ENCODE results near the gene FAM90A1.
"Not testable (repeated sequence)": the region's sequence is repeated elsewhere in the genome, so short reads cannot be mapped to it uniquely, and the experiment has no call there.

The FAM90A1 gene

GRCh38 chr12:8224782-8225181 is 2.6 kb downstream of the FAM90A1 start:
- not testable (repeated sequence) for H3K4me3 Mint-ChIP-seq; DNase-seq (ENCODE audit: low spot score in 2 of 2); H3K9me3 Mint-ChIP-seq; H3K27ac Mint-ChIP-seq; H3K4me1 Mint-ChIP-seq; H3K27me3 Mint-ChIP-seq; ATAC-seq (ENCODE audit: low read depth); H3K36me3 Mint-ChIP-seq

GRCh38 chr12:8223646-8224045 is 3.8 kb downstream of the FAM90A1 start:
- H3K4me3 Mint-ChIP-seq; H3K36me3 Mint-ChIP-seq; DNase-seq (ENCODE audit: low spot score in 2 of 2); H3K4me1 Mint-ChIP-seq; H3K9me3 Mint-ChIP-seq; H3K27ac Mint-ChIP-seq; H3K27me3 Mint-ChIP-seq; ATAC-seq (ENCODE audit: low read depth): not testable (repeated sequence)

- not testable (repeated sequence) for H3K9me3 Mint-ChIP-seq; ATAC-seq (ENCODE audit: low read depth); H3K27ac Mint-ChIP-seq
Measured at GRCh38 chr12:8222303-8222702, 5.1 kb downstream of the FAM90A1 start.

DNA sequence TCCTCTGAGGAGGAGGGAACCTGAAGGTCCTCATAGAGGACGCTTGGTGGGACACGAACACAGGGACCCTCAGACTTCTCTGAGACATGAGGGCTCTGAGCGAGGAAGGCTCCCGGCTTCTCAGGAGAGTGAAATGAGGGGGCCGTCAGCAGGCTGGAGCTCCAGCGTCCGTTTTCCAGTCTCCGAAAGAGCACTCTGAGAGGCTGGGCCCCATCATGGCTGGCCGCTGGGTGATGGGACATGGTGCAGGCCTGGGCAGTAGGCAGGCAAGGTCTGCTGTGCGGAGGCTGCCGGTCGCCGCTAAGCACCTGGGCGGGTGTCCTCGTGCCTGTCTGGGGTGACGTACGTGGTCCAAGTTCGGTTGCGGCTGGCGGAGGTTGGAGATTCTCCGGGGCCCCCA is 5.6 kb downstream of the FAM90A1 start:
- H3K27ac Mint-ChIP-seq; H3K4me1 Mint-ChIP-seq; ATAC-seq (ENCODE audit: low read depth); H3K36me3 Mint-ChIP-seq; H3K27me3 Mint-ChIP-seq; H3K4me3 Mint-ChIP-seq; H3K9me3 Mint-ChIP-seq: not testable (repeated sequence)
- peak in 1 of 2 donors; percentile 8 for DNase-seq (ENCODE audit: low spot score in 2 of 2)

More at GRCh38 chr12:8222303-8222702, 5.1 kb downstream of the FAM90A1 start:
- peak in 1 of 2 donors; percentile 9 for DNase-seq (ENCODE audit: low spot score in 2 of 2)
- not testable (repeated sequence) for H3K4me3 Mint-ChIP-seq, H3K36me3 Mint-ChIP-seq, H3K4me1 Mint-ChIP-seq, H3K27me3 Mint-ChIP-seq

GRCh38 chr12:8221375-8221774 is 6.0 kb downstream of the FAM90A1 start:
- ATAC-seq (ENCODE audit: low read depth); H3K4me3 Mint-ChIP-seq; H3K36me3 Mint-ChIP-seq; H3K9me3 Mint-ChIP-seq; H3K4me1 Mint-ChIP-seq; H3K27ac Mint-ChIP-seq; H3K27me3 Mint-ChIP-seq: not testable (repeated sequence)
- DNase-seq (ENCODE audit: low spot score in 2 of 2), result peak in 1 of 2 donors; percentile 6

- H3K27ac Mint-ChIP-seq; H3K4me1 Mint-ChIP-seq; H3K27me3 Mint-ChIP-seq; DNase-seq (ENCODE audit: low spot score in 2 of 2); ATAC-seq (ENCODE audit: low read depth); H3K36me3 Mint-ChIP-seq; H3K9me3 Mint-ChIP-seq; H3K4me3 Mint-ChIP-seq: not testable (repeated sequence)
Measured at GRCh38 chr12:8218711-8219382, 8.6 kb downstream of the FAM90A1 start.

GRCh38 chr12:8197685-8198308 is 29.6 kb downstream of the FAM90A1 start:
- H3K27me3 Mint-ChIP-seq; H3K4me3 Mint-ChIP-seq; H3K9me3 Mint-ChIP-seq; DNase-seq (ENCODE audit: low spot score in 2 of 2); ATAC-seq (ENCODE audit: low read depth); H3K27ac Mint-ChIP-seq; H3K4me1 Mint-ChIP-seq: not testable (repeated sequence)
- peaks cover 16% of the 10 kb centered on the region for H3K36me3 Mint-ChIP-seq

DNA sequence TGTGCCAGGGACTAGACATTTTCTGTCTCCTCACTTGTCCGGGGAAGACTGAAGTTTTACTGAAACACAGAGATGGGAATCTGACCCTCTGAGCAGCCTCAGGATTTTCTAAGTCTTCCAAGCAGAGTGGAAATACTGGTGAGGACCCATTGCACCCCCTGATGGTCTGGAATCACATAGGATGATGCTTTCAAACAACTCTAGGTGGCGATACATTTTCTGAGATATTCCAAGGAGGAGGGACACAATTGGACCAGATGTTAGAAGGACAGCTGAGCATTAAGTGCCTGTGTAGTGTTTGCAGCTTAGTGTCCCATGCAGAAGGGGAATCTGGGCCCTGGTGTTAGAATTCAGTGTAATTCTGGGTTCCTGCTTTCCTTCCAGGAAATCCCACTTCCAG is 39.3 kb downstream of the FAM90A1 start:
- not testable (repeated sequence) for ATAC-seq (ENCODE audit: low read depth); H3K27ac Mint-ChIP-seq; H3K27me3 Mint-ChIP-seq; H3K9me3 Mint-ChIP-seq; H3K36me3 Mint-ChIP-seq; DNase-seq (ENCODE audit: low spot score in 2 of 2); H3K4me1 Mint-ChIP-seq; H3K4me3 Mint-ChIP-seq

DNA sequence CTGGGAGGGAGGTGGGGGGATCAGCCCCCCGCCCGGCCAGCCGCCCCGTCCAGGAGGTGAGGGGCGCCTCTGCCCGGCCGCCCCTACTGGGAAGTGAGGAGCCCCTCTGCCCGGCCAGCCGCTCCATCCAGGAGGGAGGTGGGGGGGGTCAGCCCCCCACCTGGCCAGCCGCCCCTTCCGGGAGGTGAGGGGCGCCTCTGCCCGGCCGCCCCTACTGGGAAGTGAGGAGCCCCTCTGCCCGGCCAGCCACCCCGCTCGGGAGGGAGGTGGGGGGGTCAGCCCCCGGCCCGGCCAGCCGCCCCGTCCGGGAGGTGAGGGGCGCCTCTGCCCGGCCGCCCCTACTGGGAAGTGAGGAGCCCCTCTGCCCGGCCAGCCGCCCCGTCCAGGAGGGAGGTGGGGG is 43.2 kb downstream of the FAM90A1 start:
- not testable (repeated sequence) for H3K9me3 Mint-ChIP-seq; H3K36me3 Mint-ChIP-seq; H3K4me3 Mint-ChIP-seq; ATAC-seq (ENCODE audit: low read depth); DNase-seq (ENCODE audit: low spot score in 2 of 2); H3K27me3 Mint-ChIP-seq; H3K4me1 Mint-ChIP-seq; H3K27ac Mint-ChIP-seq

DNA sequence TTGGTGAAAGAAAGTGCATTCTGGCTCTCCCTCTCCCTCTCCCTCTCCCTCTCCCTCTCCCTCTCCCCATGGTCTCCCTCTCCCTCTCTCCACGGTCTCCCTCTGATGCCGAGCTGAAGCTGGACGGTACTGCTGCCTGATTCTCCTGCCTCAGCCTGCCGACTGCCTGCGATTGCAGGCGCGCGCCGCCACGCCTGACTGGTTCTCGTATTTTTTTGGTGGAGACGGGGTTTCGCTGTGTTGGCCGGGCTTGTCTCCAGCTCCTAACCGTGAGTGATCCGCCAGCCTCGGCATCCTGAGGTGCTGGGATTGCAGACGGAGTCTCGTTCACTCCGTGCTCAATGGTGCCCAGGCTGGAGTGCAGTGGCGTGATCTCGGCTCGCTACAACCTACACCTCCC is 44.1 kb downstream of the FAM90A1 start:
- not testable (repeated sequence) for ATAC-seq (ENCODE audit: low read depth); H3K4me1 Mint-ChIP-seq; H3K27me3 Mint-ChIP-seq; DNase-seq (ENCODE audit: low spot score in 2 of 2); H3K27ac Mint-ChIP-seq; H3K36me3 Mint-ChIP-seq; H3K9me3 Mint-ChIP-seq; H3K4me3 Mint-ChIP-seq

DNA sequence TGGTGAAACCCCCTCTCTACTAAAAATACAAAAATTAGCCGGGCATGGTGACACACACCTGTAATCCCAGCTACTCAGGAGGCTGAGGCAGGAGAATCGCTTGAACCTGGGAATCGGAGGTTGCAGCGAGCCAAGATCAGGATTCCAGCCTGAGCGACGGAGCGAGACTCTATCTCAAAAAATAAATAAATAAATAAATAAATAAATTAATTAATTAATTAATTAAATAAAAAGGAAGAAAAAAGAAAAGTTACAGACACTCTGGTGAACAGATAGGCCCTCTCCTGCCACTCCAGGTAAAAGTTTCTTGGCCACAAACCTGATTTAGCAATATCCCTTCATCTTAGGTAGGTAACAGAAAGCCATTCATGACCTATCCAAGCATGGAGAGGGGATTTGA is 44.5 kb downstream of the FAM90A1 start:
- not testable (repeated sequence) for H3K4me1 Mint-ChIP-seq; H3K9me3 Mint-ChIP-seq; H3K4me3 Mint-ChIP-seq; H3K27me3 Mint-ChIP-seq; ATAC-seq (ENCODE audit: low read depth); H3K27ac Mint-ChIP-seq; H3K36me3 Mint-ChIP-seq; DNase-seq (ENCODE audit: low spot score in 2 of 2)

GRCh38 chr12:8181271-8181670 is 46.1 kb downstream of the FAM90A1 start:
- H3K4me1 Mint-ChIP-seq; H3K36me3 Mint-ChIP-seq; H3K9me3 Mint-ChIP-seq; H3K27ac Mint-ChIP-seq; ATAC-seq (ENCODE audit: low read depth); H3K27me3 Mint-ChIP-seq; DNase-seq (ENCODE audit: low spot score in 2 of 2): not testable (repeated sequence)
- peak overlapping the region; percentile 85 for H3K4me3 Mint-ChIP-seq

GRCh38 chr12:8179989-8180585 is 47.3 kb downstream of the FAM90A1 start:
- H3K36me3 Mint-ChIP-seq, result not testable (repeated sequence)

DNA sequence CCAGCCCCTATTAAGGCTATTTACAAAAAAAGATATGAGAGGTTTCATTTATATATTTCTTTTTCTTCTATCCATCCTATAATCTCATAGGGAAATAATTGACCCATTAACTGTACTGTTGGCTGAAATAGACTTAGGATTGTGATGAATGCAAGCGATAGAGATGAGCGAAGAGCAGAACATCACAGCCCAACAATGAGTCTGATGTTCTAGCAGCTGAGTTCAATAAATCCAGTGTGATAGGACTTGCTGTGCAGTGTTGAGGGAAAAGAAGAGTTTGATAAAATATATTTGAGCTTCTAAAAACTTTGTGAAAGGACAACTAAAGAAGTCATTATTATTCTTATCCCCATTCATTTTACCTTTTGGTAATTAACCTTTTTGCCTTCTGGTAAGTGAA is 54.5 kb downstream of the FAM90A1 start:
- H3K4me3 Mint-ChIP-seq; DNase-seq (ENCODE audit: low spot score in 2 of 2); H3K36me3 Mint-ChIP-seq; H3K4me1 Mint-ChIP-seq; H3K27me3 Mint-ChIP-seq; H3K27ac Mint-ChIP-seq; H3K9me3 Mint-ChIP-seq; ATAC-seq (ENCODE audit: low read depth): not testable (repeated sequence)

More at GRCh38 chr12:8179989-8180585, 47.3 kb downstream of the FAM90A1 start:
- H3K27me3 Mint-ChIP-seq, H3K9me3 Mint-ChIP-seq, H3K4me1 Mint-ChIP-seq: not testable (repeated sequence)
- Mint-ChIP-seq H3K4me3 (peak overlapping the region; percentile 82), H3K27ac (peak overlapping the region; percentile 46)
- ATAC-seq (ENCODE audit: low read depth) (peak; percentile 75), DNase-seq (ENCODE audit: low spot score in 2 of 2) (peak; percentile 81)
